Testis (tissue), 2 donors: ENCODE results near the gene SGIP1.

Source experiments
- CTCF ChIP-seq, 3 experiments: fragments of 450-650 bp in 2 of 3; fragments of 200-600 bp in 1 of 3; sonication (generic) in 1 of 3; IDR thresholded peaks; one replicate each; pipeline ENCODE4 v1.5.1; 2016 to 2019; ENCODE audit warnings: antibody characterized with exemption in 3 of 3, mild to moderate bottlenecking in 2 of 3, moderate library complexity in 1 of 3
- POLR2A ChIP-seq: fragments of 450-650 bp; IDR thresholded peaks from one replicate; pipeline ENCODE4 v1.6.1; 2017; ENCODE audit warnings: antibody characterized with exemption, mild to moderate bottlenecking, moderate library complexity

- TF ChIP-seq CTCF (IDR thresholded peaks at IDR 0.05), result no peak
- TF ChIP-seq POLR2A, result no peak
These were observed 43.9 kb upstream of the SGIP1 start for GRCh38 chr1:66489972-66490601.
